ENCODE measurements around the gene TRIM50.
"Not testable (repeated sequence)": the region's sequence is repeated elsewhere in the genome, so short reads cannot be mapped to it uniquely, and the experiment has no call there.

Gene TRIM50

GRCh38 chr7:73351447-73352167 lies 23.7 kb upstream of the TRIM50 start:
- no peak for DNase-seq (ENCODE audit: insufficient read length, low spot score)
- FAIRE-seq: no peak

- DNase-seq (ENCODE audit: insufficient read length, low spot score): no peak
- no peak for FAIRE-seq
Measured at GRCh38 chr7:73350306-73351068, 22.6 kb upstream of the TRIM50 start.

- DNase-seq (ENCODE audit: insufficient read length, low spot score) (no peak), FAIRE-seq (no peak)
Measured at GRCh38 chr7:73349763-73350162, 21.9 kb upstream of the TRIM50 start.

- FAIRE-seq (no peak), DNase-seq (ENCODE audit: insufficient read length, low spot score) (no peak)
Measured at GRCh38 chr7:73345951-73346350, 18.1 kb upstream of the TRIM50 start.

GRCh38 chr7:73345538-73345937 lies 17.7 kb upstream of the TRIM50 start:
- DNase-seq (ENCODE audit: insufficient read length, low spot score): no peak
- no peak for FAIRE-seq

GRCh38 chr7:73343671-73344380 lies 15.9 kb upstream of the TRIM50 start:
- DNase-seq (ENCODE audit: insufficient read length, low spot score) (no peak), FAIRE-seq (no peak)

GRCh38 chr7:73342645-73343044 lies 14.8 kb upstream of the TRIM50 start:
- peak; percentile 69 for DNase-seq (ENCODE audit: insufficient read length, low spot score)

GRCh38 chr7:73341877-73342276 lies 14.0 kb upstream of the TRIM50 start:
- DNase-seq (ENCODE audit: insufficient read length, low spot score) (peak; percentile 64), FAIRE-seq (no peak)

More at GRCh38 chr7:73342645-73343044, 14.8 kb upstream of the TRIM50 start:
- FAIRE-seq: no peak

- no peak for FAIRE-seq
Measured at GRCh38 chr7:73340514-73340913, 12.6 kb upstream of the TRIM50 start.

GRCh38 chr7:73338321-73338720 lies 10.4 kb upstream of the TRIM50 start:
- FAIRE-seq: no peak

More at GRCh38 chr7:73340514-73340913, 12.6 kb upstream of the TRIM50 start:
- no peak for DNase-seq (ENCODE audit: insufficient read length, low spot score)

GRCh38 chr7:73332447-73332846 lies 4.6 kb upstream of the TRIM50 start:
- DNase-seq (ENCODE audit: insufficient read length, low spot score) (no peak), FAIRE-seq (no peak)

More at GRCh38 chr7:73338321-73338720, 10.4 kb upstream of the TRIM50 start:
- no peak for DNase-seq (ENCODE audit: insufficient read length, low spot score)

- no peak for FAIRE-seq
Measured at GRCh38 chr7:73330772-73331171, 2.9 kb upstream of the TRIM50 start.

GRCh38 chr7:73329861-73330581 lies 2.1 kb upstream of the TRIM50 start:
- DNase-seq (ENCODE audit: insufficient read length, low spot score) (no peak), FAIRE-seq (no peak)

More at GRCh38 chr7:73330772-73331171, 2.9 kb upstream of the TRIM50 start:
- no peak for DNase-seq (ENCODE audit: insufficient read length, low spot score)

- FAIRE-seq (no peak), DNase-seq (ENCODE audit: insufficient read length, low spot score) (no peak)
Measured at GRCh38 chr7:73328696-73329095, 814 bp upstream of the TRIM50 start.

- FAIRE-seq; DNase-seq (ENCODE audit: insufficient read length, low spot score): not testable (repeated sequence)
Measured at GRCh38 chr7:73327449-73327848, 433 bp downstream of the TRIM50 start.

GRCh38 chr7:73325424-73325823 lies 2.5 kb downstream of the TRIM50 start:
- FAIRE-seq; DNase-seq (ENCODE audit: insufficient read length, low spot score): not testable (repeated sequence)

- FAIRE-seq: not testable (repeated sequence)
- DNase-seq (ENCODE audit: insufficient read length, low spot score): peak; percentile 53
Measured at GRCh38 chr7:73324081-73324845, 3.6 kb downstream of the TRIM50 start.

GRCh38 chr7:73323434-73324080 lies 4.3 kb downstream of the TRIM50 start:
- not testable (repeated sequence) for DNase-seq (ENCODE audit: insufficient read length, low spot score); FAIRE-seq

GRCh38 chr7:73320009-73320408 lies 7.9 kb downstream of the TRIM50 start:
- FAIRE-seq; DNase-seq (ENCODE audit: insufficient read length, low spot score): not testable (repeated sequence)

All from HTR-8/SVneo (cell line).